Skin of body (tissue), 2 donors: Measurements from ENCODE around the gene RAMP1. TPM values are rescaled to one million over a fixed set of nuclear protein-coding genes. Genes with fewer than 3 reads are reported as not detected.
A peak's percentile ranks its signal among the peaks of the same experiment; 100 is the strongest.
"Not testable (repeated sequence)": the region's sequence is repeated elsewhere in the genome, so short reads cannot be mapped to it uniquely, and the experiment has no call there.

Source experiments
- DNase-seq: peaks from one replicate; lab custom pipeline; 2025; lab: John Stamatoyannopoulos, UW
- total RNA-seq: library from RNA; depleted of rRNA; stranded (reverse); fragments of >200 nt; gene quantifications from one replicate; pipeline ENCODE4 v1.2.3, GENCODE V29; 2014

The RAMP1 gene
- total RNA-seq, 1 donor from 2014 or later = 12.5 TPM

- DNase-seq = no peak
Measured at GRCh38 chr2:237863689-237864443, 4.4 kb downstream of the RAMP1 start.

GRCh38 chr2:237864444-237864931 lies 5.1 kb downstream of the RAMP1 start:
- no peak for DNase-seq

GRCh38 chr2:237864940-237865622 lies 5.7 kb downstream of the RAMP1 start:
- DNase-seq = no peak

- no peak for DNase-seq
Measured at GRCh38 chr2:237865623-237866041, 6.2 kb downstream of the RAMP1 start.

- no peak for DNase-seq
Measured at GRCh38 chr2:237866101-237866621, 6.7 kb downstream of the RAMP1 start.

- DNase-seq = no peak
Measured at GRCh38 chr2:237867465-237867864, 8.0 kb downstream of the RAMP1 start.

GRCh38 chr2:237868074-237868473 lies 8.7 kb downstream of the RAMP1 start:
- not testable (repeated sequence) for DNase-seq

- DNase-seq = peak; percentile 34
Measured at GRCh38 chr2:237868631-237869342, 9.4 kb downstream of the RAMP1 start.

- DNase-seq = no peak
Measured at GRCh38 chr2:237869343-237870102, 10.1 kb downstream of the RAMP1 start.

- DNase-seq = no peak
Measured at GRCh38 chr2:237870126-237870525, 10.7 kb downstream of the RAMP1 start.

GRCh38 chr2:237870754-237871651 lies 11.6 kb downstream of the RAMP1 start:
- no peak for DNase-seq

GRCh38 chr2:237872178-237872887 lies 12.9 kb downstream of the RAMP1 start:
- no peak for DNase-seq

GRCh38 chr2:237873421-237873831 lies 14.0 kb downstream of the RAMP1 start:
- peak; percentile 28 for DNase-seq

GRCh38 chr2:237873897-237874551 lies 14.6 kb downstream of the RAMP1 start:
- no peak for DNase-seq

GRCh38 chr2:237874585-237875161 lies 15.2 kb downstream of the RAMP1 start:
- no peak for DNase-seq

- DNase-seq = no peak
Measured at GRCh38 chr2:237875256-237876060, 16.0 kb downstream of the RAMP1 start.

- DNase-seq = no peak
Measured at GRCh38 chr2:237876061-237876526, 16.7 kb downstream of the RAMP1 start.
